Fibroblast of skin of scalp (primary cell): ENCODE data around the gene FGD5.

Experiments used
- DNase-seq: peaks from one replicate; pipeline ENCODE4 v3.0.0-alpha.2; 2013

Gene FGD5

DNA sequence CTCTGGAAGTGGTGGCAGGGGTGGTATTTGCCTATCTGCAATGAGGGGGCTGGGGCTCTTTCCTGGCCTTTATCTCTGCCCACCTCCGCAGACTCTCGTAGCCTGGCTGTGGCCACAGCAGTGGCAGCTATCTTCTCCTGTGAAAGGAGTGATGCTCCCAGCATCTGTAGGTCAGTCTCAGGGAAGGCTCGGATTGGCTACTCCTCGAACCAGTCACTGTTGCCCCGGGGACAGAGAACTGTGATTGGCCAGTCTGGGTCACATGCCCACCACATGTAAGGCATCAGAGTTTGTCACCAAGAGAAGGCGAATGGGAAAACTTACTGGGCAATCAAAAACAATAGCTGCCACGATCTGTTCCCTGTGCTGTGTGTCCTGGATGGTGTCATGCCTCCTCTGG lies 30.1 kb upstream of the FGD5 start:
- DNase-seq: no peak

DNA sequence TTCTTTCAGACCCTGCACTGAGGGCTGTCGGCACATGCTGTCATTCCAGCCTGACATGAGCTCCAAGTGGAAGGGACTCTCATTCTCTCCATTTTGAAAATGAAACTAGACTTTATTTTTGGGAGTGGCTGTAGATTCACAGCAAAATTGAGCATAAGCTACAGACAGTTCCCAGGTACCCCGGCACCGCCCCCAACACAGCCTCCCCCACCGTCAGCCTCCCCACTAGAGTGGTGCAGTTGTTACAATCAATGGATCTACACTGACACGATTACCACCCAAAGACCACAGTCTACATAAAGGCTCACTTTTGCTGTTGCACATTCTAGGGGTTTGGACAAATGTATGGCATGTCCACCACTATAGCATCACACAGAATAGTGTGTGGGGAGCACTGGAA lies 29.5 kb upstream of the FGD5 start:
- no peak for DNase-seq

DNA sequence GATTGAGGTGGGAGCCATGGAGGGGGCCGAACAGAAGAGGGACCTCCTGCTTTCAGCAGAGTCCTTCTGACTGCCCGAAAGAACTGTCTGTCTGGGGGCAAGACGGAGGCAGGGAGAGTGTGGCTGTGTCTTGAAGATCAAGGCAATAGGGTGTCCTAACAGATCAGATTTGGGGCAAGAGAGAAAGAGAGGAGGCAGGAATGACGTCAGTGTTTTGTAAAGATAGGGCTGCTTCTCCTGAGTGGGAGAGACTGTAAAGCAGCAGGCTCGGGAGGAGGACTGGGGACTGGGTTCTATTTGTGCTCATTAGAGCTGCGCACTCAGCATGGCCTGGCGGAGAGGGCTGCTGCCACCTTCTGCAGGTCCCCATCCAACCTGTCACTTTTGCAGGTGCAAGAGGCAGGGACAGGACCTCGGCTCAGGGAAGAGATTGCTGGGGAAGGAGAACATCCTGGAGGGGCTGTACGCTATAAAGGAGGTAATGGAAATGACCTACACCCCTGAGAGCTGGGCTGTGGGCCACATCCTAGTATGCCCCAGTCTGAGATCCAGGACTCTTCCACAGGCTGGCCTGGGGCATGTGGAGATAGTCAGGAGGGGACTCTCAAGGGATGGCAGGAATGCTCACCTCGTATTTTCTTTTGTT lies 29.0 kb upstream of the FGD5 start:
- DNase-seq: no peak

DNA sequence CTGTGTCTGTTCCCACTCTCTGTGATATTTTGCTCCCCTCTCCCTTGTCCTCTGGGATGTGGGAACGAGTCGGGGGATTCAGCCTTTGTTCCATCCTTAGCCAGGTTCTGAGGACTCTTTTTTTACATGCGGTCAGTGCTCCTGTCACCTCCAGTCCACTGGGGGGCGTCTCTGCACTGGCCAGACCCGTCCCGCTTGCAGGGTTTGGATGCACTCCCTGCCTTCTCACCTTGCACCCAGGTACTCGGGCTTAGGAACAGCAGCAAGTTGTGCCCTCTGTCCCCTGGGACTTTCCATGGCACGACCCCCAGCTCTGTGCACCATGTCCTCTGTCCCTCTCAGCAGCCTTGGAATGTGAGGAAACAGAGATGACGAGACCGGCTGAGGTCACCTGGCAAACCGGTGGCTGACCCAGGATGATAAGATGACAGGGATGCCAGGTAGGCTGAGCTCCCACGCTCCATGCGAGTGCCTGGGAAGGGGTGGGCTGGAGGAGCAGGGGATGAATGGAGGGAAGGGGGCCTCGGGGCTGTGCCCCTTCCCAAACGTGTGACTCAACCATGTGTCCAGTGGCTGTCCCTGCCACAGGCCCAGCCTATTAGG lies 27.3 kb upstream of the FGD5 start:
- DNase-seq: peak; percentile 26

DNA sequence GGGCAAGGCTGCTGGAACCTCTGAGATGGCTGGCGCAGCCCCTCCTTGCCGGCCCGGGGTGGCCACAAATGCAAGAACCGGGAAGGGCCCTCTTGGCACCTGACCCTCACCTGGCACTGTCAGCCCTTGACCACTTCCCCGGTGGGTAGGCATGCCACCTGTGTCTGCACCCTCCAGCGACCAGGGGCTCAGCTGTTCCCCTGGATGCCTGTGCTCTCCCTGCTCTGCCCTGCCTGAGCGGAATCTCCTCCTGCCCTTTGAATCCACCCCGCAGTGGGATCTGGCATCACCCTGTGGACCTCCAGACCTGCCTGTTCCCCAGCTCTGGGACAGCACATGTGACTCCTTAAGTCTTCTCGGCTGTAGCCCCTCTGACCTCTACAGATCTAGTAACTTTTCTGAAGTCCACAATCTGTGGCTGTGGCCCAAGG lies 26.1 kb upstream of the FGD5 start:
- no peak for DNase-seq

DNA sequence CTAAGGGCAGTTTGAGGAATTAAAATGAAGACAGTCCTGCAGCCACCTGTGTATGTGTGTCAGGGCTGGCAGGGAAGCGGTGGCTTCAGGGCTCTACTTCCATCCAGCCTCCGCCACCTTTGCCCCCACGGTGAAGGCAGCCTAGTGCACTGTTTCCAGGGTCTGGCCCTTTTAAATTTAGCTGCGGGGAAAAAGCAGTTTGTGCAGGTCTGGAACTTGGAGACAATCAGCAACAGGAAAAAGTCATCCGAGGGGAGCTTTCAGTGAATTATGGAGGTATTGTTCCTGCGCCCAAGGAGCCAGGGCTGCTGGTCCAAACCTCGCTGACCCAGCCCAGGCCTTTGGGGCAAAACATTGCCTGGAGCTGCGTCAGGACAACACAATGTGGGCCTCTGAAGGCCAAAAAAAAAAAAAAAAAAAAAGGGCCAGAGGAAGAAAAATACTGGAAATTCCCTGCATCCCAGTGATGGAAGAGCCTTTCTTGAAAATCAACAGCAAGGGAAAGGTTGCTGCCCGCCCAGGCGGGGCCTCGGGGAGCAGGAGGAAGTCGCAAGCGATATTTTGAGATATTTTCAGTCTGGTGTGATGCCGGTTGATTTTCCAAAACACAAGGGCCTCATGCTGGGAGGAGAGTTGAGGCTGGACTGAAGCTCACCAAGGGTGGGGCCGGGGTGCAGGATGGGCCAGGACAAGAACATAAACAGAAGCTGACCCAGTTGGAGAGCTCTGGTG lies 25.5 kb upstream of the FGD5 start:
- no peak for DNase-seq

DNA sequence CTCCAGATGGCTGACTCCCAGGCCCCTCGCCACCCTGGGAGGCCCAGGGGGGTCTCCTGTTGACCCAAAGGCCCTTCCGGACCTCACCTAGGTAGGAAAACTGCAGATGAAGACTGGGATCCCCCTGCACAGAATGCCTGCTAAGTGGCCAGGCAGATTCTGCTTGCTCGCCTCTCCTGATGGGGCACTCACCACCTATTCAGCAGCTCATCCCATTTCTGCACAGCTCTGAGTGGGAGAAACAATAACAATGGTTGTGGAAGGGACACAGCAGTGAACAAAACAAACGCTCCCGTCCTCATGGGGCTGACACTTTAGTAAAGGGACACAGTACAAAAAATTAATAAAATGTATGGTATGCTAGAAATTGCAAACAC lies 24.9 kb upstream of the FGD5 start:
- no peak for DNase-seq

DNA sequence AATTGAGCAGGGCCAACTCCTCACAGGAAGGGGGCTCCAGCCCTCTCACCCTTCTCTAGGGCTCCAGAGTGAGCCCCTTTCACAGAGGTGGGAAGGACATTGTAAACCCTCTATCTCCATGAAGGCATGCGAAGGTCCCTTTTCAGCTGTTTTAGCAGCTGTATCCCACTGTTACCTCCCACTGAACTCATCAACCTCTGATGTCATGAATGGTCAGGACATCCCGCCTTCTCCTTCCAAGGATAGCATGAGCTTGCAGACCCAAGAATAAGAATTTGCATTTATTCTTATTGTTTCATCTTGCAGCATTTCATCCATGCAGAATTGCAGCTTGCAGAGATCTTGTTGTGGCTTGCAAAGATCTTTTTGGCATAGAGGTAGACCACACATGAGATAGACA lies 24.3 kb upstream of the FGD5 start:
- no peak for DNase-seq

DNA sequence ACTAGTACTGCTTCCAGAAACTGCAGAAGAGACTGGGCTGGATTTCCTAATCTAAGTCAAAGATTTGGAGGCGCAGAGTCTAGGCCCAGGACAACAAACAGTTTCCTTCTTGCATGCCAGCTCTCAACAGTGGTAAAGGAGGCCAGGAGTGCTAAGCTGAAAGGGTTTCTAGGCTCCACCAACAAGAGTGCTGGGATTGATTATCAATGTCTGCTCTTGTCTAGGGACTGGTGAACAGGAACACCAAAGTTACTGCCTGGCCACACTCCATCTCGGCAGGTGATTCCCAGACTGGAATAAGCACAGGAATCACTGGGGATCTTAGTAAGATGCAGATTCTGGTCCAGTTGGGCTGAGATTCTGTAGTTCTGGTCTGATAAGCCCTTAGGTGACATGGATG lies 22.8 kb upstream of the FGD5 start:
- DNase-seq: no peak

DNA sequence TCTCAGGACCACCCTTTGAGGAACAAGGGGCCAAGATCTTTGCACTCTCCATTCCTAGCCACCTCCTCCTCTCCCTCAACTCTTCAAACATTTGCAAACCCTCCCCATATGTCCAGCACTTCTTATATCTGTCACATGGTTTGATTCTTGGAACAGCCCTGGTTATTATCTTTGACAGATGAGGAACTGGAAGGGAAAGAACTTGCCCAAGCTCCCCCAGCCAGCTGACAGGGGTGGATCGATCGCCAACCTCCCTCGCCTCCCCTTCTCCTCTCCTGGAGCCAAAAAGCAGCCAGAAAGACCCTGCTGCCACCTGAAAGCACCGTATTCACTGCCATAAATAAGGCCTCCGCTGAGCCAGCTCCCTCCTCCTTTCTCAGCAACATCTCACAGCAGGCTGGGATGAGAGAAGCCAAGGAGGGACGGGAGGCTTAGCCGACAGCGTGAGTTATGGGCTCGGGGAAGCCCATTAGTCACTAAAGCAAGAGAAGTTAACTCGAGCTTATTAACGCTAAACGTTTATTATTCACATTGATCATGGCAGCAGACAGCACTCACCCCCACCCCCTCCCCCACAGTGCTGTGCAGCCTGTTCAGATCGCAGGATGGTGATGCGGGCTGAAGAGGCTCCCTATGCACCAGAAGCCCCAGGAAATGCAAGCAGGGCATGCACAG lies 22.2 kb upstream of the FGD5 start:
- DNase-seq: no peak

DNA sequence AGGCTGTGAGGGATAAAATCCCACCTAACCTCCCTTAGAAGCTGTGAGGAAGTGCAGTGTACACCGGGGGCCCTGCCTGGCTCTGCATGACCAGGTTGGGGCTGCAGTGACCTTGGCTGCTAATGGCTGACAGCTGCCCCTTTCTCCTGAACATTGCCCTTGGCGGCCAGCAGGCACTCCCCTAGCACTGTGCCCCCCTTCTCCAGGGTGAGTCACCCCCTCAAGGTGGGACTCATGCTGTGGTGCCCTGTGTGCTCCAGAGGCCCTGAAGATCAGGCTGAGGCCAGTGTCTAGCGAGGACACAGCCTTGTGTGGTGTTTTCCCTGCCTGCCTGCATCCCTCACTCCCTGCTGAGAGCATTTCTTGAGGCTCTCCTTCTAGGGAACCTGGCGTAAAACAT lies 21.0 kb upstream of the FGD5 start:
- no peak for DNase-seq

DNA sequence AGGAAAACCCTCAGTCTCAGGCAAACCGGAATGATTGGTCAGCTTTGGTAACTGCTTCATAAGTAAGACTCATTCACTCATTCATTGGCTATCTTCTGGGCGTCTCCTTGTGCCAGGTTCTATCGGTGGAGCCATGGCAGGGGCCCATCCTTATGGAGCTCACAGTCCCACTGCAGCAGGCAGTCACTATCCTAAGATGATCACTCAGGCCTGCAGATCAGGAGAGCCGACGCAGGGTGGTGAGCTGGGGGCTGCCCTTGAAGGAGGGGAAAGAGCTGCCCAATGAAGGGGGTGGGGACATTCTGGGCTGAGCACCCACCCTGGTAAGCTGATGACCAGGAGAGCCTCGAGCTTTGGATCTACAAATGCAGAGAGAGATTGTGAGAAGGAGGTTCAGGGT lies 20.5 kb upstream of the FGD5 start:
- DNase-seq: no peak

DNA sequence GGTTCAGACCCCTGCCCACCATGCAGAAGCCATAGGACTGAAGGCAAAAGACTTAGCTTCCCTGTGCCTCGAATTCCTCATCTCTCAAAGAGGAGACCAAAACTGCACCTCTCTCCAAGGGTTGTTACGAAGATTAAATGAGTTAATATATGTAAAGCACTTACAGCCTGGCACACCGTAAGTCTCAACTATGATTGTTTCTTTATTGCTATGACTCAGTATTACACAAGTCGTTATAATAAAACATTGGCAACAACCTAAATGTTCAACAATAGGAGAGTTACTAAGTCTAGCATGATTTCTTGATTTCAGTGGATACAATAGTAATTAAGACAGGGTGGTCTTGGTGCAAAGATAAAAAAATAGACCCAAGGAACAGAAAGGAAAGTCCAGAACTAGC lies 19.6 kb upstream of the FGD5 start:
- DNase-seq: no peak

DNA sequence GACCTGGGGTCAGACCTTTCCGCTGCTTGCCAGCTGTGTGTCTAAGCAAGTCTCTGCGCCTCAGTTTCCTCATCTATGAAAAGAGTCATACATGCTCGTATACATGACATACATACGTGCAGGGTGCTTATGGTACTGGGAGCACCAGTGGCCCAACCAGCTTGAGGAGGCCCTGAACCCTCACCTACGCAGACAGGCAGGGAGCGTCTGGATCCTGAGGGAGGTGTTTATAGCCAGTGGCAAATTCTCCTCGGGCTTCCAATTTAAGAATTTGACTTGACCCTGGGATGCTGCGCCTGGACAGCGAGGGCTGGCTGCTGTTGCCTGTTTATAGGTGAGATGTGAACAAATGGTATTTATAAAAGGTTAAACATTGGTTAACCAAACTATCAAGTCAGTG lies 17.7 kb upstream of the FGD5 start:
- no peak for DNase-seq

DNA sequence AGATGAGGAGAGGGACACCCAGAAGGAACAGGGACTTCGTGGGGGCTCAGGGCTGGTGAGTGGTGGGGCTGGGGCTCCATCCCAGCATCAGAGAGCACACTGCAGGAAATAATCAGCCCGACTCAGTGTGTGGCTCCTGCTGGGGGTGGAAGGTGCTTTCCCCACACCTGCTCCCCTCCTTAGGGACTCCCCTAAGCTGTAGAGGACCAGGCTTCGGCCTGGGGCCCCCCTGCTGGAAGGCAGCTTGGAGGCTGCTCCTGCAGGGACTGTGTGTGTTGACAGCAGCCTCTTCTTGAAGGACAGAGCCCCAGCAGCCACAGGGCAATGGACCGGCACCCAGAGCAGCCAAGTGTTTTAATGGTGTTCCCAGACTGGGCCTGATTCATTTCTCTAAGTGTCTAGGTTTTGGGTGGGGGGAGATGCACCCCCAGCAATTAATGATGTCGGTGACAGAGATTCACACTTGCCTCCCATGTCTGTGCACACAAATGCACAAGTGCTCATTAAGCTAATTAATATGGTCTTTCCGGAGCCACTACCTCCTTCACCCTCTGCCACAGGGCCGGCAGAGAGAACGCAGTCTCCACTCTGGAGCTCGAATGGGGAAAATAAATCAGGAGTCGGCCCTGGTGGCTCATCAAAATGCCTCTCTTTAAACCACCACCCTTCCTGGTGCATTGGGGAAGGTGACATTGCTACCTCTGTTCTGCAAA lies 16.9 kb upstream of the FGD5 start:
- no peak for DNase-seq

DNA sequence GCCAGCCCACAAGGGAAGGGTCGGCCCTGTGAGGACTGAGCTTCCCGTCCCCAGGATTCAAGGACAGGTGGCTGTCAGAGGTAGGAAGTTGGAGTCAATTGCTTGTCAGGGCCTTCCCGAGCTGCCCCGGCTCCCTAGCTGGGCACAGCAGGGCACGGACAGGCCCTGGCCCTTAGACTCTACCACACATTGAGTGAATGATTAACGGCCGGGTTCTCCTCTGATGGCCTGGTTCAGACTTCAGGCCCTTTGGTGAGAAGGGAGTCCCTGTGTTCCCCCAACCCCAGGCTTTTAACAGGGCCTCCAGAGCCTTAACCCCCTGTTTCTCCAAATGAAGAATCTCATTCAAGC lies 16.4 kb upstream of the FGD5 start:
- DNase-seq: no peak

DNA sequence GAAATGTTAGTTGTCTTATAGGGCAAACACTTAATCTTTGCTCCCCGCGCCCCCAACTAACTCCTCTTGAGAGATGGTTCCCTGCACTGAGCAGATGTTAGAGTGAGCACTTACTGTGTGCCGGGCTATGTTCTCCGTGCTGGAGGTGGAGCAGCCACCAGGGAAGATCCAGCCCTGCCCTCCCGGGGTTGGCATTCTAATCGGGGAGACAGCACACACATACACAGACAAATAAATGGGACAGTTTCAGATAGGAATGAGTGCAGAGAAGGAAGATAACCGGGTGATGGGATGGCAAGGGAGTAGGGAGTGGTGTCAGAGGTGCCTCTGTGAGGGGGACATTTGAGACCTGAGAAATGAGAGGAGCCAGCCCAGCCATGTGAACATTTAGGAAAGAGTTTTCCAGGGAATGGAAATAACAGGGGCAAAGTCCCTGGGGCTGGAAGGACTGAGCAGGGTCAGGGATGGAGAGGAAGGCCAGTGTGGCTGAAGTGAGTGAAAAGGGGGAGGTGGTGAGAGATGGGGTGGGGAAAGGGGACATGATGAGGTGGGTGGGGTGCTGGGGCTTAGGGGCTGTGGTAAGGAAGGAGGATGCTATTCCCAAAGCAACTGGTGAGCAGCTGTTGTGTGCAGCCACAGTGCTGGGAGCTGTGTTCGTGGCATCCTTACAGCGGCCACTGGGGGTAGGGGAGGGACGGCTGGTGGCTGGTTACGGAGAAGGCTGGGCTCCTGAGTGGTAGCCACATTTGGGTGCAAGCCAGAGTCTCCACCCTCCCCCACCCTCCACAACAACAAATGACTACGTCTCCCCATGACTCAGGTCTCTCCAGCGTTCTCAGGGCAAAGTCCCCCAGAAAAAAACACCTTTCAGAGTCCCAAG lies 15.4 kb upstream of the FGD5 start:
- peak; percentile 47 for DNase-seq

DNA sequence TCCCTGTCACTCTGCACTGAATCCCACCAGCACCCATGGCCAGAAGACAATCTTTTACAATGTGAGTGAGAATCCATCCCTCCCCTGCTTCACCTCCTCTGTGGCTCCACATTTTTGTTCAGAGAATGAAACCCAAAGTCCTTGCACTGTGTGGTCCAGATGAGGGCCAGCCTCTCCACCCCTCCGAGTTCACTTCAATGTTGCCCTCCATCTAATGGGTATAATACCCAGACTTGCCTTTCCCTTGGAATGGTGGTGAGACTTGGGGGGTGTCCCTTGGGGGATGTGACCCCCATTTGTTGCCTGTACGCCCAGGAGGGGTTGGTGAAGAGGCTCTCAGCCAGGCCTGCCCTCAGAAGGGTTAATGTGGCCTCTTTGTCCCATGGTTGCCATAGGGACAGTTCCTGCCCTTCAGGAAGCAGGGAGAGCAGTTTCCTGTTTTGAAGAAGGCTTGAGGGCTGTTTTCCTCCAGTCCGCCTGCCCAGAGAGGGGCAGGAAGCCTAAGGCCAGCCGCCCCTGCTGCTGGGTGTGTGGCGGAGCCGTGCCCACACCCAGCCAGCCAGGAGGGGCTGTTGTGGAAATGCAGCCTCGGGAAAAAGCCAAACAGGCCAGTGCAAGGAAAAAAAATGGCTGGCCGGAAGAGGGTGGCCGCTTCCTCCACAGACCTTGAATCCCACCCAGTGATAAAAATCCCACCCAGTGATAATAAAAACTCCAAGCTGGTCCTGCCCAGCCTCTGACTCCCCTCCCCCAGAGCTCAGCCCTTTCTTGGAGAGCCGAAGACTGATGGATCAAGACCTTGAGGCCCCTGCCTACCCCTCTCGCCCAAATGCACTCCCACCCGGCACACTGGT lies 14.6 kb upstream of the FGD5 start:
- no peak for DNase-seq

DNA sequence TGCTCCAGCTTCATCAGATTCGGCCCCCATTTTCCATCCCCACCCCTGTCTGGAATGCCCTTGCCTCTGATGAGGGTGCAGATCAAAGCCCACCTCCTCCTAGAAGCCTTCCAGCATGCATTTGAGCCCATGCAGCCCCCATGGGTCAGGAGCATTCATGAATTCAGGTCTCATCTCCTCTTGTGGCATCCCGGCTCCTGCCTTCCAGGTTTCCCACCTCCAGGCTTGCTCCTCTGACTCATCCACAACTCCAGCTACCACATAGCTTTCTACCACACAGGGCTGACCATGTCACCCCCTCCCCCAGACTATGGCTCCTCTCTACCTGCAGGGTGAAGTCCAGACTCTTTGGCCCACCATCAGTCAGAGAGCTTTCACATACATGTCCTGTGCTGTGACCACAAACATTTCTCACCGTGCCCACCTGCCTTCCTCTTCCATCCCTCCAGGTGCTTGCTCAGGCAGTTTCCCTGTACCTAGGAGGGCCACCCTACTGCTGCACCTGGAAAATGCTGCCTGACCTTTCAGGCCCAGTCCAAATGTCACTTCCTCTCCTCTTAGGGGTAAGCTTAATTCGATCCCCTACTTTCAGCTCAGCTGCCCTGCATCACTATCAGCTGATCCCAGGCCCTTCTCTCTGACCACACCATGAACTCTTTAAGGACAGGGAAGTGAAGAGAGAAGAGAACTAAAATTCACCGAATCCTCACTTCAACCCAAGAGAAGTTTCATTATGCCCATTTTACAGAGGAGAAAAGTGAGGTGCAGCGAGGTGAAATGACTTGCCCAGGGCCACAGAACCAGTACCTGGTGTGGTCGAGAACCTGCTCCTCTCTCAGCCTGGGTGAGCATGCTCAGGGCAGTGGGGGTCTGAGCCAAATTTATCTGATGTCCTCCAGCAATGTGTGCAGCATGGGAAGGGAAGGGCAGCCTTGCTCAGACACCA lies 13.7 kb upstream of the FGD5 start:
- no peak for DNase-seq

DNA sequence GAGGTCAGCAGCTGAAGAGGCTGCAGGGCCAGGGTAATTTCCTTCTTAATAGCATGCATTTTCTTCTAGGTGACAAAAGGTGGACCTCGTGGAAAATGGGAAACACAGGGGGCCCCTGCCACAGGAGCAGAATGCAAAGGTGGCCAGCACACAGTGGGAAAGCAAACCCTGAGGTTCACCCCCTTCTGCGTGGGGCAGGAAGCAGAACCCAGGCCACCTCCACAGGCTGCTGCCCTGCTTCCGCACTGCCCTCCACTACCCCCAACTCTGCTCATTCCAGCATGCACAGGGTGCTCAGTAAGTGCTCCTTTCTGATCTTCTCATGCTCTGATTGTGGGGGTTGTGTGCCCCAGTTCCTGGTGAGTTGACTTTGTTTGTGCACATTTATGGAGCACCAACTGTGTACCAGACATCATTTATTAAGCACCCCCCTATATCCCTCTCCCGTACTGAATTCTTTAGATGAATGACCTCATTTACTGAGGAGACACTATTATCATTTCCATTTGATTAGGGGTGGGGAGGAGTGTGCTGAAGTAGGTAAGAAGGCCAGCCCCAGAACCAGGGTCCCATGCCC lies 12.7 kb upstream of the FGD5 start:
- no peak for DNase-seq
